IMR-90 (cell line): ENCODE results near the gene EPHB1.

Experiments
- BHLHE40 ChIP-seq: fragments of 150-350 bp; IDR thresholded peaks from 2 replicates; pipeline ENCODE4 v1.6.1; 2016; ENCODE audit warnings: mild to moderate bottlenecking, low read depth, low read length
- MAFK ChIP-seq: IDR thresholded peaks from 2 replicates; pipeline ENCODE4 v1.6.1; 2012; ENCODE audit warnings: low read depth, low read length, improper control_type of control experiment
- MAZ ChIP-seq: IDR thresholded peaks from 2 replicates; pipeline ENCODE4 v1.6.1; 2012; ENCODE audit warnings: low read depth, mild to moderate bottlenecking, low read length, improper control_type of control experiment, moderate library complexity, borderline replicate concordance
- NFE2L2 ChIP-seq: fragments of 150-350 bp; IDR thresholded peaks from 2 replicates; pipeline ENCODE4 v1.6.1; 2016; ENCODE audit warnings: low read depth, mild to moderate bottlenecking, low read length
- POLR2A ChIP-seq: IDR thresholded peaks from 2 replicates; pipeline ENCODE4 v1.6.1; 2012; ENCODE audit warnings: mild to moderate bottlenecking, low read depth, low read length
- RAD21 ChIP-seq: IDR thresholded peaks from 2 replicates; pipeline ENCODE4 v1.6.1; 2012; ENCODE audit warnings: low read length, improper control_type of control experiment
- RFX5 ChIP-seq: IDR thresholded peaks from 2 replicates; pipeline ENCODE4 v1.8.0; 2012; ENCODE audit warnings: low read depth, mild to moderate bottlenecking, low read length, moderate library complexity
- SMC3 ChIP-seq: fragments of 150-350 bp; IDR thresholded peaks from 2 replicates; pipeline ENCODE4 v1.6.1; 2016; ENCODE audit warnings: low read depth, mild to moderate bottlenecking, antibody characterized with exemption, low read length, moderate library complexity
- TF ChIP-seq, protein P1 (sequence below): conservative IDR thresholded peaks from 2 replicates; pipeline ENCODE4 v1.5.1; 2012; ENCODE audit warnings: mild to moderate bottlenecking, low read depth, low read length, improper control_type of control experiment
- TF ChIP-seq, protein P2 (sequence below): fragments of 150-350 bp; IDR thresholded peaks from 2 replicates; pipeline ENCODE4 v1.6.1; 2016; ENCODE audit warnings: low read depth, mild to moderate bottlenecking, low read length, moderate library complexity, borderline replicate concordance

DNA sequence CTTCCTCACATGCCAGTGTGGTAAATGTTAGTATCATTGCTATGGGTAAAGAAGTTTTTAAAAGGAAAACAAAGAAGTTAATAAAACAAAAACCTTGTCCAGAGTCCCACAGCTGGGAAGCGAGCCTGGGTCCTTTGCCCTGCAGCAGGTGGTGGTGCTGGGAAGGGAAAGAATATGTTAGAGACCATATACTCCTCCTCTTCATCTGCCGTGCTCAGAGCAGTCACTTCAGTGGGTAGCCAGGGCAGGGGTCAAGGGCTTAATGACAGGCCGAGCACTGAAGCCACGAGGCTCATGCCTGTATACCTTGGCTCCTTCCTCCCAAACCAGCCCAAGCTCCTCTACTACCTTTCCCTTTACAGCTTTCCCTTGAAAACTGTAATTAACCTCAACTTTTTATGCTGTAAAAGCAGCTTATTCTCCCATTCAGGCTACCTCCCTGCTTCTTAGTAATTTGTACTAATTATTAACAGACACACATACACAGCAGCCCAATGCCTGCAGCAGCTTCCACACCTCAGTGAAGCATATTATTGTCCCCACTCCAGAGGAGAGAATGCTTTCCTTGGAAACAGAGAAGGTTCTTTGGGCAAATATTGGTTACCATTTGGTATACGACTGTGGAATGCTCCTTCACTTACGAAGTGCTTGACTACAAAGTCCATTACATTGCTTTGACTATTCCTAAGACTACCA is 362.1 kb downstream of the EPHB1 start:
- TF ChIP-seq, protein P1, sequence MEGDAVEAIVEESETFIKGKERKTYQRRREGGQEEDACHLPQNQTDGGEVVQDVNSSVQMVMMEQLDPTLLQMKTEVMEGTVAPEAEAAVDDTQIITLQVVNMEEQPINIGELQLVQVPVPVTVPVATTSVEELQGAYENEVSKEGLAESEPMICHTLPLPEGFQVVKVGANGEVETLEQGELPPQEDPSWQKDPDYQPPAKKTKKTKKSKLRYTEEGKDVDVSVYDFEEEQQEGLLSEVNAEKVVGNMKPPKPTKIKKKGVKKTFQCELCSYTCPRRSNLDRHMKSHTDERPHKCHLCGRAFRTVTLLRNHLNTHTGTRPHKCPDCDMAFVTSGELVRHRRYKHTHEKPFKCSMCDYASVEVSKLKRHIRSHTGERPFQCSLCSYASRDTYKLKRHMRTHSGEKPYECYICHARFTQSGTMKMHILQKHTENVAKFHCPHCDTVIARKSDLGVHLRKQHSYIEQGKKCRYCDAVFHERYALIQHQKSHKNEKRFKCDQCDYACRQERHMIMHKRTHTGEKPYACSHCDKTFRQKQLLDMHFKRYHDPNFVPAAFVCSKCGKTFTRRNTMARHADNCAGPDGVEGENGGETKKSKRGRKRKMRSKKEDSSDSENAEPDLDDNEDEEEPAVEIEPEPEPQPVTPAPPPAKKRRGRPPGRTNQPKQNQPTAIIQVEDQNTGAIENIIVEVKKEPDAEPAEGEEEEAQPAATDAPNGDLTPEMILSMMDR: no peak
- no peak for TF ChIP-seq POLR2A
- TF ChIP-seq RAD21: no peak
- no peak for TF ChIP-seq MAZ
- no peak for TF ChIP-seq MAFK
- TF ChIP-seq SMC3: no peak
- no peak for TF ChIP-seq BHLHE40
- TF ChIP-seq RFX5: no peak
- TF ChIP-seq, protein P2, sequence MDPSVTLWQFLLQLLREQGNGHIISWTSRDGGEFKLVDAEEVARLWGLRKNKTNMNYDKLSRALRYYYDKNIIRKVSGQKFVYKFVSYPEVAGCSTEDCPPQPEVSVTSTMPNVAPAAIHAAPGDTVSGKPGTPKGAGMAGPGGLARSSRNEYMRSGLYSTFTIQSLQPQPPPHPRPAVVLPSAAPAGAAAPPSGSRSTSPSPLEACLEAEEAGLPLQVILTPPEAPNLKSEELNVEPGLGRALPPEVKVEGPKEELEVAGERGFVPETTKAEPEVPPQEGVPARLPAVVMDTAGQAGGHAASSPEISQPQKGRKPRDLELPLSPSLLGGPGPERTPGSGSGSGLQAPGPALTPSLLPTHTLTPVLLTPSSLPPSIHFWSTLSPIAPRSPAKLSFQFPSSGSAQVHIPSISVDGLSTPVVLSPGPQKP: no peak
- TF ChIP-seq NFE2L2: no peak
